ENCODE measurements around the gene CCDC87.
"Not testable (repeated sequence)": the region's sequence is repeated elsewhere in the genome, so short reads cannot be mapped to it uniquely, and the experiment has no call there.

Gene CCDC87

DNA sequence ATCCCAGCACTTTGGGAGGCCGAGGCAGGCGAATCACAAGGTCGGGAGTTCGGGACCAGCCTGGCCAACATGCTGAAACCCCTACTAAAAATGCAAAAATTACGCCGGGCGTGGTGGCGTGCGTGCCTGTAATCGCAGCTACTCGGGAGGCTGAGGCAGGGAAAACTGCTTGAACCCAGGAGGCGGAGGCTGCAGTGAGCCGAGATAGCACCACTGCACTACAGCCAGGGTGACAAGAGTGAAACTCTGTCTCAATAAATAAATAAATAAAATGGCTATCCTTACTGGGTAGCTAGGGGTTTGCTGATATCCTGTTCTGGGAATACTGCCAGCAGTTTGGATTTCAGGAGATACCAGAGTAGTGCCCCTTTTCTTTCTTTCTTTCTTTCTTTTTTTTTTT lies 21.2 kb upstream of the CCDC87 start:
- no peak for DNase-seq

DNA sequence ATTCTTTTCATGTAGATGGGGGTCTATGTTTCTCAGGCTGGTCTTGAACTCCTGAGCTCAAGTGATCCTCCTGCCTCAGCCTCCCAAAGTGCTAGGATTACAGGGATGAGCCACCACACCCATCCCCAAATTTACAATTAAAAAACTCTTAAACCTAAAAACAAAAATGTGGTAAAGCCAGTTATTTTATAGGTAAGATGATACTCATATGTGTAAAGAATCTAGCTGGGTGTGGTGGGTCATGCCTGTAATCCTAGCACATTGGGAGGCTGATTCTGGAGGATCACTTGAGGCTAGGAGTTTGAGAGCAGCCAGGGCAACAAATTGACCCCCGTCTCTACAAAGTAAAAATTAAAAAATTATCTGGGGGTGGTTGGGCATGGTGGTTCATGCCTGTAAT lies 19.6 kb upstream of the CCDC87 start:
- DNase-seq = no peak

DNA sequence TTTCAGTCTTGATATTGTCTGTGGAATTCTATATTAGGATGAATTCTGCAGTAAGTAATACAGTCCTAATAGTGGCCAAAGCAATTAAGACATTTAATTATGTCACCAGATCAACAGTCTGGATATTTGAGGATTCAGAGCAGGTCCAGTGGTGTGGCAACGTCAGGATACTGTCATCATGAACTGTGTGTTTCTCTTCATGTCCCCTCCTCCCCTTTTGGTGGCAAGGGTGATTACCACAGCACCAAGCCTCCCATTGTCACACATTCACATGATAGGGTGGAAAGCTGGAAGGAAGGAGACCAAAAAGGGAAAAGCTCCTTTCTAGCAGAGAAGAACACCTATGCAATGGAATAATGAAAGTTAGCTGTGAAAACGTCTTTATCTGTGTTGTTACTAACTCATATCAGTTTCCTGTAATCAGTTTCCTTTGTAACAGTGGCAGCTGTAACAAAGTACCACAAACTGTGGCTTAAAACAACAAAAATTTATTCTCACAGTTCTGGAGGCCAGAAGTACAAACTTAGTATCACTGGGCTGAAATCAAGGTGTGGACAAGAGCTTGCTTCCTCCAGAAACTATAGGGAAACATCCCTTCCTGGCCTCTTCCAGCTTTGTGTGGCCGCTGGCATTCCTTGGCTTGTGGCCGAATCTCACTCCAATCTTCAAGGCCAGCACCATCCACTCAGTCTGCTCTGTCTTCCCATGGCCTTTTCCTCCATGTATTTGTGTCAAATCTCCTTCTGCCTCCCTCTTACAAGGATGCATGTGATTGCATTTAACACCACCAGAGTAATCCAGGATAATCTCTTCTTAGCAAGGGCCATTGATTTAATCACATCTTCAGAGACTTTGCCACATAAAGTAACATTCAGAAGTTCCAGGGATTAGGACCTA lies 17.1 kb upstream of the CCDC87 start:
- no peak for DNase-seq

DNA sequence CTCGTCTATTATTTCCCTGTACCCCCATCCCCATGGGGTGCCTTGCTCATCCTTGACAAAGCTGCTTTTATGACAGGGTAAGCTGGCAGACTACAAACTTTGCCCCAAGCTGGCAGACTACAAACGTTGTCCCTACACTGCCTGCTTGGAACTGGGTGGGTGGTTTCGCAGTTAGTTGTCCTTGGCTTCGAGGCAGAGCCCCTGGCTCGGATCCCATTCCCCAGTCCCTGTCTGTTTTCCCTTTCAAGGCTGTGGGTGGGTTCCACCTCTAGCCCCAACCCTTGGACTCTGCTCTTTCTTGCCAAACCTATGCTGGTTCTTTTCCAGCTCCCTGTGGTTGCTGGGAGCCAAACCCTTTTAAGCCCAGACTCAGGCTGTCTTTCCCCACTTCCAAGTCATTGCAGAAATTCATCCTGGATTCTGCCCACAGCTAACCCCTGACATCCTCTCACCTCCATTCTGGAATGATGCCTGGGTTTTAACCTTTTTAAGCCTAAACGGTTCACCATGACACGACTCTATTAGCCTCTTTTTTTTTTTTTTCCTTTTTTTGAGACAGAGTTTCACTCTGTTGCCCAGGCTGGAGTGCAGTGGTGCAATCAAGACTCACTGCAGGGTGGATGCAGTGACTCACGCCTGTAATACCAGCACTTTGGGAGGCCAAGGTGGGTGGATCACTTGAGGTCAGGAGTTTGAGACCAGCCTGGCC lies 14.4 kb upstream of the CCDC87 start:
- no peak for DNase-seq

DNA sequence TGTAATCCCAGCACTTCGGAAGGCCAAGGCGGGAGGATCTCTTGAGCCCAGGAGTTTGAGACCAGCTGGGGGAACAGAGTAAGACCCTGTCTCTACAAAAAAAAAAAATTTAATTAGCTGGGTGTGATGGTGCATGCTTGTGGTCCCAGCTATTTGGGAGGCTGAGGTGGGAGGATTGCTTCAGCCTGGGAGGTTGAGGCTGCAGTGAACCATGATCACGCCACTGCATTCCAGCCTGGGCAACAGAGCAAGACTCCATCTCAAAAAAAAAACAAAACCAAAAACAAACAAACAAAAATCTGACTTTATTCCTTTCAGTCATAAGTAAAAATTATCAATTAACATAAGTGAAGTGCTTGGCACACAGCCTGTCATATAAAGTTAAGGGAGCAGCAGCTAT lies 13.7 kb upstream of the CCDC87 start:
- DNase-seq = not testable (repeated sequence)

DNA sequence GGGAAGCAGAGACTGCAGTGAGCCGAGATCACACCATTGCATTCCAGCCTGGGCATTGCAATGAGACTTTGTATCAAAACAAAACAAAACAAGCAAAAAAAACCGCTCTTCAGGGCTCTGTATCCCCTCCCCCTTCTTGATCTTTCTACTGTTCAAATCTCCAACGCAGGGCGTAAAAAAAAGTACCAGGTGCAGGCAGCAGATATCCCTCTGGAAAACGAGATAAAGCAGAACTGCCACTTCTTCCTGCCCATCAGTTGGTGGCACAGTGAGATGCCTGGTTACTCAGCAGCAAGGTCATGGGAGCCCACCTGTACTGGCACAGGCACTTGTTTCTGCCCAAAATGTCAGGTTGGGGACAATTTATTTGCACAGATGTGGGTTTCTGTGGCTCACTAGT lies 11.3 kb upstream of the CCDC87 start:
- DNase-seq = no peak

DNA sequence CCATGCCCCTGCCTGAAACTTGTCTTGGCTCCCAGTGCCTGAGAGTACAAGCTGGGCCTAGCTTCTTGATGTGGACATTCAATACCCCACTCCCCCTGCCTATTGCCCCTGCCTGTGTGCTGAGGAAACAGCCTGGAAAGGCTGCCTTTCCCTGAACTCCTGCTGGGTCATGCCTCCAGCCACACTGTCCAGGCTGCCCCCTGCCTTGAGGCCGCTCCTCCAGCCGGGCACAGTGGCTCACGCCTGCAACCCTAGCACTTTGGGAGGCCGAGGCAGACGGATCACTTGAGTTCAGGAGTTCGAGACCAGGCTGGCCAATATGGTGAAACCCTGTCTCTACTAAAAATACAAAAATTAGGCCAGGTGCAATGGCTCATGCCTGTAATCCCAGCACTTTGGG lies 10.2 kb upstream of the CCDC87 start:
- DNase-seq = no peak

DNA sequence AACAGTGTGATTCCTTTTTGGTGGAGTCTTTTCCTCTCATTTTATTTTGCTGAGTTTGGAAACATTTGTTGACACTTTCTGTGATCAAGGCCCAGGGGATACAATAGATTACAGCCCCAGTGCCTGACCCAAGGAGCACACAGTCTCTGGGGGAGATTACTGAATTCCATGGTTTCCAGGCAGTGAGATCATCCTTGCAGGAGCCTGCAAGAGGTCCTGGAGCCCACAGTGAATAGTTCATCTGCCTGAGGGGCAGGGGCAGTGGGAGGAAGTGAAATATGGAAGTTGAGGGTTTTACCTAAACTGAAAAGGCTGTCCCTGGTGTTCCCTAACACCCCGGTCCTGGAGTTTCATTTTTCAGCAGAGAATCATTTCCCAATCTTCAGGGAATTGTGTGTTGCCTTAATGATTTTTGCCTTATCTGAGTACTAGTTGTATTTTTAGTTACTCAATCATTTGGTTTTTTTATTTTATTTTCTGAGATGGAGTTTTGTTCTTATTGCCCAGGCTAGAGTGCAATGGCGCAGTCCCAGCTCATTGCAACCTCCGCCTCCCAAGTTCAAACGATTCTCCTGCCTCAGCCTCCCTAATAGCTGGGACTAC lies 7.9 kb upstream of the CCDC87 start:
- DNase-seq = no peak

DNA sequence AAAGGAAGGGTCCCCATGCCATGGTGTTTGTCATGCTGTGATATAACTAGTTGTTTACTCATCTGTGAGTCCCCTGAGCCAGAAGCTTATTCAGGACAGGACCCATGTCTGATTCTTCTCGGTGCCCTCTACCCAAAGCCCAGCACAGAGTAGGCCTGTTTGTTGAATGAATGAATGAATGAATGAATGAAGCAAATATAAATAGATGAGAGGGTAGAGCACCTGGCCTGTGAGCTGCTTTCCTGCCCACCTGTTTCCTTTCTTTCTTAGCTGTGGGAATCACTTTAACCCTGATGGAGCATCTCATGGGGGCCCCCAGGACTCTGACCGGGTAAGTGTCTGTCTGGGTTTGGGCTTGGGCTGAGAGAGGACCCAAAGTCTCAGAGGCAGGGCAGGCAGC lies 7.4 kb upstream of the CCDC87 start:
- no peak for DNase-seq

DNA sequence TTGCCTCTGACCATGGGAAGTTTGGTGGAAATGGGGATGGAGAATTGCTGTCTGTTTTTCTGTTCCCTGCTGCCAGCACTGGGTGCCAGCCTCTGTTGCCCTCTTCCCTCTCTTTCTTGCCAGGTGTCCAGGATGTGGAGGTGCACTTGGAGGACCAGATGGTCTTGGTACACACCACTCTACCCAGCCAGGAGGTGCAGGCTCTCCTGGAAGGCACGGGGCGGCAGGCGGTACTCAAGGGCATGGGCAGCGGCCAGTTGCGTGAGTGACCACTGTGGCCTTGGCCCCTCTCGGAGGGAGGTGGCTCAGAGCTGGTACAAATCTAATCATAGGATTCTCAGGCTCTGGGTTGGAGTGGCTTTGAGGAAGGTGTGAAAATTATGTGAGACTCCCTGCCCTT lies 6.1 kb upstream of the CCDC87 start:
- DNase-seq = no peak

DNA sequence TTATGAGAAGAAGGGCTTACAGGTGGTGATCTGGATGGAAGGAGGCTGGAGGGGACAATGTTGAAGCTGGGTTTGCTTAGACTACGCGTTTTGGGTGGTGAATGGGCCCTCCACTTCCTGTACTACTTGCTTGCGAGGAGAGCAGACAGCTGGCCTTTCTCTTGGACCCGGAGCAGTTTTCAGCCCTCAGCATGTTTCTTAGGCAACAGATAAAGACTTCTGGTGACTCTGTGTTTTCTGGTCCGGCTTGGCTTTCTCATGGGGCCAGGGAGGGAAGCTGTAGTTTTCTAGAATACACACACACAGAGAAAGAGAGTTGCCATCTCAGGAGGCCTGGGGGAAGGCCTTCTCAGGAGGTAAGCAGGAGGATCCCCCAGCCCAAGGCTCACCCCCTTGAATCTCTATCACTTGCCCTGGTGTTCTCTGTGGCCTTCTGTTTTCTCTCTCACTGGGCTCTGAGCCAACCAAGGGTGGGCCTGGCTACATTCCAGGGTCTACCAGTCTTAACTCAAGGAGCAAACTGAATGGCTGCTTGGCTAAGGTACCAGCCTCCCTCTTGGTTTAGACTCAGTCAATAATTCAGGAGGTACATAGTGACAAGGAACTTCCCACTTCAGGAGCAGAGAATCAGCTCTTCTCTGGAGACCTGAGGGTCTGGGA lies 2.5 kb upstream of the CCDC87 start:
- no peak for DNase-seq

DNA sequence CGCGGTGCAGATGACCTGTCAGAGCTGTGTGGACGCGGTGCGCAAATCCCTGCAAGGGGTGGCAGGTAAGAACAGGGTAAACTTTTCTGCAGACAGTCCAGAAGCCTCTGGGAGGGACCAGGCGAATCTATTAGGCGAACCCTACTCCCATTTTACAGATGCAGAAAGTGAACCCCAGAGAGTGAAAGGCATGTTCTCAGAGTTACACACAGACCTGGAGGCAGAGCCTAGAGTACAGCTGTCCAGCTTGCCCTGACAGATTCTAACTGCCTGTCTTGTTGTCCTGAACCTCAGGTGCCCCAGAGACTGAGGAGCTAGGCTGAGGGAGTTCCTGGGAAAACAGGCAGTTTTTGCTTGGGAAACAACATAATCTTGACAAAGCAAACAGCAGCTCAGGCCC lies 787 bp upstream of the CCDC87 start:
- DNase-seq = no peak

DNA sequence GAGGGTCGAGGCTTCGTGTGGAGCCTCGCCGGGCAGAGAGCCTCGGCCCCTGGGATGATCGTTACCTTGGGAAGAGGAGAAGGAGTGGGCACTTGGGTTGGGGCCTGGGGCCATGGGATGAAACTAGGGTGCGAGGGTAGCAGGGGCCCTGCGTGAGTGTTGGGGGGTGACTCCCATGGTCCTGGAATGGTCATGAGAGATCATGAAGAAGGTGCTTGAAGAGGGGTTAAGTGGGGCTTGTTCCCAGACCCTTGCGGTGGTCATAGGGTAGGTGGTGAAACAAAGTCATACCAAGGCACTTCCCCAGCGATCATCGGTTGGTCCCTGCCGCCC lies 406 bp upstream of the CCDC87 start:
- DNase-seq = peak; percentile 43

DNA sequence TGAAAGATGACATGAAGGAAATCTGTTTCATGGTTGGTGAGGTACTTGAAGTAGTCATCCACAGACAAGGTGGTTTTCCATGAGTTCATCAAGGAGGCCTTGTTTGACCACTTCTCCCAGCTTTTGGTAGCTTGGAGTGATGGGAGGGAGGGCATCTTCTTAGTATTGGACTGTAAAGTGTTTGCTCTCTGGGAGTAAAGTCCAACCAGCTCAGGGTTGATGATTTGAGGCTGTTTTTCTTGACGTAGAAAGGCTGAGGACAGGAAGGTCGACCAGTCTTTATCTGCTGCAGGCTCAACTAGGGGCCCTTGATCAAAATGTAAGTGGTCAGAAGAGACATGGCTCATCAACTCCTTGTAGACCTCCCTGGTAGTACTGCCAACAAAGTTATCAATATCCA lies 1.7 kb downstream of the CCDC87 start:
- DNase-seq = no peak

DNA sequence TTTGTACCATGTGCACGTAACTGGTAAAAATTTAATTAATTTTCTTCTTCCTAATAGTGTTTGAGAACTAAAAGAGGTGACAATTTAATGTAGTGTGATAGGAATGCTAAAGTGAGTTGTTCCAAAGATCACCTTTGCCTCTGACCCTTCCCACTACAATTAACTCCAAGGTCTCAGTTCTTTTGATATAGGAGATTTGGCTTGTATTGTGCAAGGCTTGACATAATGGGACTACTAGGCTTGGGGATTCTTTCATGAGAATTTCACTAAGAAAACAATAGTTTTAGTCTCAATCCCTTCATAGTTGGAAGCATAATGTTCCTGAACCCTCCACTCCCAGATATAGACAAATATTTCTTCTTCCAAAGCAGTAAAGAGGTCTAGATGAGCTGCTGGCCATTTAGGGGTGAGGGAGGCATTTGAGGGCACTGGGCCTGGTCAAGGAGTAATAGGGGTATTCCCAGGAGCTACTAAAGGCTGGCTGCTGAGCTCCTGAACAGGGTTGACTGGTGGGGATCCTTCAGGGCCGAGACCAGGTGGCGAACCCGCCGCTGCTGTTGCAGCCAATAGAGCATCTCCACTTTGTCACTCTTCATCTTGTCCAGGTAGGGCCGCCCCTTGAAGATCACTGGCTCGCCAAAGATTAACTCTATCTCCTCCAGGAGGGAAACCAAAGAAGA lies 2.7 kb downstream of the CCDC87 start:
- DNase-seq = no peak

DNA sequence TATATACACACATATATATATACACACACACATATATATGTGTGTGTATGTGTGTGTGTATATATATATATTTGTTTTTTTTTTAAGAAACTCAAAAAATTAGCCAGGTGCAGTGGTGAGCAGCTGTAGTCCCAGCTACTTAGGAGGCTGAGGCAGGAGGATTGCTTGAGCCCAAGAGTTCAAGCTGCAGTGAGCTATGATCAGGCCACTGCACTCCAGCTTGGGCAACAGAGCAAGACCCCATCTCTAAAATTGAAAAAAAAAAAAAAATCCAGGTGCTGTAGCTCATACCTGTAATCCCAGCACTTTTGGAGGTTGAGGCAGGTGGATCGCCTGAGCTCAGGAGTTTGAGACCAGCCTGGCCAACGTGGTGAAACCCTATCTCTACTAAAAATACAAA lies 3.5 kb downstream of the CCDC87 start:
- DNase-seq = not testable (repeated sequence)

DNA sequence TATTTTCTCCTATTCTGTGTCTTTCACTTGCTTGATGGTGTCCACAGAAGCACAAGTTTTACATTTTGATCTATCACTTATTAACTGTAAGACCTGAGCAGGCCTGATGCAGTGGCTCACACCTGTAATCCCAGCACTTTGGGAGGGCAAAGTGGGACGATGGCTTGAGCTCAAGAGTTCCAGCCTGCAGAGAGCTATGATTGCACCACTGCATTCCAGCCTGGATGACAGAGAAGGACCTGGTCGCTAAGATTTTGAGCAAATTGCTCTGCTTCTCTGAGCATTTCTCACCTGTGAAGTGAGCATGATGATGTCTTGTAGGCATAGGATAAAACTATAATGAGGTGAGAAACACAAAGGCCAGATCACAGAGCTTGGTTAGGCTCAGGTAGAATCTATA lies 6.7 kb downstream of the CCDC87 start:
- DNase-seq = no peak

DNA sequence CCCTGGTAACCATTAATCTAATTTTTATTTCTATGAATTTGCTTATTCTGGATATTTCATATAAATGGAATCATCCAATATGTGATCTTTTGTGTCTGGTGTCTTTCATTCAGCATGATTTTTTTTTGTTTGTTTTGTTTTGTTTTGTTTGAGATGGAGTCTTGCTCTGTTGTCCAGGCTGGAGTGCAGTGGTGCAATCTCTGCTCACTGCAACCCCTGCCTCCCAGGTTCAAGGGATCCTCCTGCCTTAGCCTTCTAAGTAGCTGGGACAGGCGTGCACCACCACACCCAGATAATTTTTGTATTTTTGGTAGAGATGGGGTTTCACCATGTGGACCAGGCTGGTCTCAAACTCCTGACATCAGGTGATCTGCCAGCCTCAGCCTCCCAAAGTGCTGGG lies 7.4 kb downstream of the CCDC87 start:
- not testable (repeated sequence) for DNase-seq

DNA sequence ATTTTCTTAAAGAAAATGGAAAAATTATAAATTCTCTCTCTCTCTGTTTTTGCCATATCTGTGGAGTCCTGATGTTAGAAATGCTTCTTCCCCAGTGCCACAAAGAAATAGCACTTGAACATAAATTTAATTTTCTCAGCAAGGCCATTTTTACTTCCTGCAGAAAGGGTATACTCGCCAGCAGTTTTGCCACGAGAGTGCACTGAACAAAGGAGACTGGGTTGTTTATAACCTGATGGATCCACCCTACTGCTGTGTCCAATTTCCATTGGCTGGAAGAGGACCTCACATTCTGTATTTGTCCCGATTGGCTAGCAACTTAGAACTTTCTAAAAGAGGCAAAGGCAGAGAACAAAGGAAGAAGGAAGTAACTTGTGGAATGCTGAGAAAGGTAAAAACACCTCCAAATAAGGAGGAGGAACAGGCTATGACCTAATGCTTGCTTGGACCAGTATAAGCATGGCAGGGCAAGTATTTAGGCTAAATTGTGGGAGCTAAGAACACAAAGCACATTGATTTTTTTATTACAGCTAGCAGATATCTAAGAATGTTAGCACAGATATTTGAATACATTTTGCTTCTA lies 10.2 kb downstream of the CCDC87 start:
- not testable (repeated sequence) for DNase-seq

DNA sequence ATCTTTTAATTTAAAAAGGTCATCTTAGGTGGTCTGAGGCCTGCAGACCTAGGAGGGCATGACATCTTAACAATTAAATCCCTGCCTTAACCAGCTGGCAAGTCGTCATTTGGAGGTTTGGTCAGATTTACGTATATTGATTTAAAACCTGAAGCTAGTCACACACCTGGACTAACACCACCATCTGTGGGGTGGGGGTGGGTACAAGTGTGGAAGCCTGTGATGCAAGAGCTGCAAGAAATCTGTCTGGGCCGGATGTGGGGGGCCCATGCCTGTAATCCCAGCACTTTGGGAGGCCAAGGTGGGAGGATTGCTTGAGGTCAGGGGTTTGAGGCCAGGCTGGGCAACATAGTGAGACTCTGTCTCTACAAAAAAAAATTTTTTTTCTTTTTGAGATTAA lies 11.6 kb downstream of the CCDC87 start:
- no peak for DNase-seq

DNA sequence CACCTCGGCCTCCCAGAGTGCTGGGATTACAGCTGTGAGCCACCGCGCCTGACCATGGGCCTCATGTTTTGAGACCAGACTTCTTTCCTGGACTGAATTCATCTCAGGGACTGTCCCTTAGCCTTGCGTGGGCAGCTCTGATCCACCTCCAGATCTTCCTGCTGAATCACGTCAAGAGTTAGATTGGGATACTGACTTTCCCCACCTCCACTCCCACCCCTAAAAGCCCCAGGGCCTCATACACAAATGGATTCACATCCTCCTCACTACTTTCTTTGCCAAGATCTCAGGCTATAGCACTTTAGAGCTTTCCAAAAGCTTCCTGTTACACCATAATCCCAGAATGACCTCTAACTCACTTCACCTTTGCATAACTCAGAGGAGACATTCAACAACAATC lies 12.1 kb downstream of the CCDC87 start:
- no peak for DNase-seq

DNA sequence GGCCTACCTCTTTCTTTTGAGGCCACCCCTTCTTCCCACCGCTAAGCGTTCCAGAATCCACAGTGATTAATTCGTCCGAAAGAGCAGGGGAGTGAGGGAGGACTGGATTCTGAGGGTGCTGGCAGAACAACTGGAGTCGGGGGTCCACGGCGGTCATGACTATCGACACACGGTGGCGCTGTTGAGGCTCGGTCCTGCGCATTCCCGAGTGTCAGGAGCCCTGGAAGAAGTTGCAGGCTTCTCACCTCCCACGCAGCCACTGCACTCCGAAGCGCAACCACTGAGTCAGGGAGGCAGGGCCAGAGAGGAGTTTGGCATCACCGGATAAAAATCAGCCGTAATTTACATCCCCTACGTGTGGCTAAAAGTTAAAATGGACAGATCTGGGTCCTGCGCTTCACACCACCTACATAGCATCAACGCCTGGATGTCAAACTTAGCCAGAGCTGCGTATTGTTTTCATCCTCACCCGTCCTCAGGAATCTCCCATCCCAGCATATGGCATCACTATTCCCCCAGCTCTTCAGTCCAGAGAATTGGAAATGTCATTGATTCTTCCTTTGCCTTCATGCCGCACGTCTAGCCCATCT lies 13.8 kb downstream of the CCDC87 start:
- DNase-seq = no peak
